SU-DHL-6 (cell line): ENCODE measurements around the gene FARS2.

Source experiments
- H2AFZ ChIP-seq: fragments of 200-600 bp; sonication (generic); 2 replicates; pipeline ENCODE4 v1.6.1; 2014; ENCODE audit warnings: low read depth, mild to moderate bottlenecking, moderate library complexity, mixed read lengths, antibody characterized with exemption, low read length; ENCODE audit not compliant: severe bottlenecking
- H3F3A ChIP-seq: fragments of 200-600 bp; shearing (Covaris generic); 2 replicates; pipeline ENCODE4 v1.6.0; 2016; ENCODE audit warnings: antibody characterized with exemption, mild to moderate bottlenecking; ENCODE audit not compliant: insufficient read depth
- H3K27ac ChIP-seq: fragments of 200-600 bp; sonication (generic); 2 replicates; pipeline ENCODE4 v1.5.1; 2016; ENCODE audit warnings: low read depth, mild to moderate bottlenecking, low read length, moderate library complexity, mixed read lengths
- H3K27me3 ChIP-seq: fragments of 200-600 bp; sonication (generic), shearing (Covaris generic); 2 replicates; pipeline ENCODE4 v1.6.0; 2014; ENCODE audit warnings: mild to moderate bottlenecking, low read length
- H3K36me3 ChIP-seq: fragments of 200-600 bp; sonication (generic); 2 replicates; pipeline ENCODE4 v1.6.1; 2014; ENCODE audit warnings: mild to moderate bottlenecking, low read length, mixed read lengths
- H3K4me2 ChIP-seq: fragments of 300-600, 200-600 bp; shearing (Covaris generic), sonication (generic); 2 replicates; pipeline ENCODE4 v1.6.0; 2014; ENCODE audit warnings: low read length, low read depth, mild to moderate bottlenecking; ENCODE audit not compliant: poor library complexity, severe bottlenecking
- H3K4me3 ChIP-seq: fragments of 200-600 bp; sonication (generic); 2 replicates; pipeline ENCODE4 v1.5.1; 2014; ENCODE audit warnings: antibody characterized with exemption, low read length, mild to moderate bottlenecking, mixed read lengths; ENCODE audit not compliant: insufficient read depth, poor library complexity, severe bottlenecking
- H3K79me2 ChIP-seq: fragments of 200-600 bp; sonication (generic); 2 replicates; pipeline ENCODE4 v1.6.1; 2014; ENCODE audit warnings: mild to moderate bottlenecking, low read length, moderate library complexity; ENCODE audit not compliant: insufficient read depth
- H3K9ac ChIP-seq: fragments of 200-600 bp; sonication (generic); 2 replicates; pipeline ENCODE4 v1.7.0; 2014; ENCODE audit warnings: mild to moderate bottlenecking, low read length
- H3K9me2 ChIP-seq: fragments of 200-600 bp; sonication (generic); replicated peaks from 2 replicates; pipeline ENCODE4 v1.6.1; 2014; ENCODE audit warnings: low read length; ENCODE audit not compliant: insufficient read depth
- H3K9me3 ChIP-seq: fragments of 200-600 bp; sonication (generic); 2 replicates; pipeline ENCODE4 v1.6.1; 2014; ENCODE audit warnings: low read length, mixed read lengths; ENCODE audit not compliant: insufficient read depth
- H4K20me1 ChIP-seq: fragments of 200-600 bp; sonication (generic); 2 replicates; pipeline ENCODE4 v1.6.1; 2014; ENCODE audit warnings: low read depth, mild to moderate bottlenecking, antibody characterized with exemption, low read length, moderate library complexity, mixed read lengths
- CTCF ChIP-seq: fragments of 200-600 bp; sonication (generic); IDR thresholded peaks from one replicate; pipeline ENCODE4 v1.5.1; 2017; ENCODE audit warnings: antibody characterized with exemption, mild to moderate bottlenecking, low read length, moderate library complexity; ENCODE audit not compliant: insufficient read depth, poor library complexity, severe bottlenecking
- EZH2phosphoT487 ChIP-seq: fragments of 200-600 bp; sonication (generic), shearing (Covaris generic); conservative IDR thresholded peaks from 2 replicates; pipeline ENCODE4 v1.6.1; 2018; ENCODE audit warnings: mild to moderate bottlenecking, antibody characterized with exemption, low read length, moderate library complexity, mixed read lengths

FARS2 gene

GRCh38 chr6:5455142-5455541 lies 193.8 kb downstream of the FARS2 start:
- no peak overlapping the region for H3K9ac ChIP-seq
- H3K4me3 ChIP-seq: no peak overlapping the region
- H4K20me1 ChIP-seq: no peaks in the 10 kb centered on the region
- no peaks in the 10 kb centered on the region for H3K27me3 ChIP-seq
- H3K27ac ChIP-seq: no peak overlapping the region
- no peaks in the 10 kb centered on the region for H3K9me2 ChIP-seq
- no peak overlapping the region for H2AFZ ChIP-seq
- H3K79me2 ChIP-seq: no peaks in the 10 kb centered on the region
- TF ChIP-seq EZH2phosphoT487: no peak
- no peak for TF ChIP-seq CTCF
- H3K36me3 ChIP-seq: no peaks in the 10 kb centered on the region
- H3K9me3 ChIP-seq: no peaks in the 10 kb centered on the region
- no peaks in the 10 kb centered on the region for H3F3A ChIP-seq
- H3K4me2 ChIP-seq: no peak overlapping the region

DNA sequence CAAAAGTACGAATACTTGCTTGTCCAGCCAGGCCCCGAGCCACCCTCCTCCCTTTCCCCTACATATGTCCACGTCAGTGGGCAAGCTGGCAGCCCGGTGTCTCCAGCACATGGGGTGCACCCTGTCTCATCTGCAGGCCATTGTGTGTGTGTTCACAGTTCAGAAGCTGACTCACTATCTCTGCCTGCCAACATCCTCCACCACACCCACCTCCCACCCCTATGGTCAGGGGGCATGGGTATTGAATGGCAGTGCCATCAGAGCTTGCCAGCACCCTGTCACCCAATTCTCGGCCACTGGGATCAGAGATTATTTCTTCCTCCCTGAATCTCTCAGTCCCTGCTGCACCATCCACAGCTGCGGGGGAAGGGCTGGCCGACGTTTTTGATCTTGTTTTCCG lies 195.7 kb downstream of the FARS2 start:
- Histone ChIP-seq H3K4me3 (no peak overlapping the region), H3K36me3 (peaks cover 6% of the 10 kb centered on the region; the same call in 1 of the 2 replicates), H2AFZ (no peak overlapping the region), H3K9me2 (no peaks in the 10 kb centered on the region), H3K79me2 (no peaks in the 10 kb centered on the region), H3K4me2 (no peak overlapping the region), H4K20me1 (no peaks in the 10 kb centered on the region), H3F3A (no peaks in the 10 kb centered on the region), H3K27ac (no peak overlapping the region), H3K9me3 (peaks cover 4% of the 10 kb centered on the region; the same call in 1 of the 2 replicates), H3K27me3 (no peaks in the 10 kb centered on the region), H3K9ac (no peak overlapping the region)
- TF ChIP-seq EZH2phosphoT487: no peak
- TF ChIP-seq CTCF: no peak

DNA sequence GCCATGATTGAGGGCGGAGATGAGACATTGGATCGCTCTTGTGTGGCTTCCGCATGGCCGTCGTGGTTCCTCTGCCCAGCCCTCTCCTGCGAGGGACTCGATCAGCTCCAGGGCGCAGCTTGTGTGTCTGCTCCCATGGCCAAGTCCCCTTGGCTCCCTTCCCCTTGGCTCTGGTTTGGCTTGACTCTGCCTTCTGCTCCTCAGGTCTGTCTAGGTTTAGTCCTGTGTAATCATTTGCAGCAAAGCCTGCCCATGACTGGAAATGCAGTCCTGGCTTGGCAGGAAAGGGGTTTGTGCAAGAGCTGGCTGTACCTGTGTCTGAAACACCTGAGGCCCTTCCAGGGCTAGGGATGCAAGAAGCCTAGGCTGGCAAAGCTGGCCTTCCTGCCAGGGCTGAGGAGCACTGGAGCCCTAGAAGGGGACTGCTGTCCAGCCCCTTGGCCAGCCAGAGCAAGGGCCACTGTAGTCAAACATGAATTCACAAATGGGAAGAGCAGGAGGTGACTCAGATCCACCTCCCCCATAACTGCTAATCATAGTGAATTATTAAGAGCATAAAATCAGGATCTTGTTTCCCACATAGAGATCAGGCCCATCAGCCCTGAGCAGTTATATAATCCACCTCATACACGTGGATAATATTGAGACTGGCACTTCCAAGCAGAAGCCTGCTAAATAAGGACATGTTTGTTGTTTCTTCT lies 196.8 kb downstream of the FARS2 start:
- Histone ChIP-seq H2AFZ (no peak overlapping the region), H3K79me2 (no peaks in the 10 kb centered on the region), H3K9me3 (peaks cover 4% of the 10 kb centered on the region; the same call in 1 of the 2 replicates), H3K4me3 (no peak overlapping the region), H3K36me3 (peaks cover 6% of the 10 kb centered on the region; the same call in 1 of the 2 replicates), H3K4me2 (no peak overlapping the region), H3F3A (no peaks in the 10 kb centered on the region), H3K9ac (no peak overlapping the region), H4K20me1 (no peaks in the 10 kb centered on the region), H3K27ac (no peak overlapping the region), H3K9me2 (no peaks in the 10 kb centered on the region), H3K27me3 (no peaks in the 10 kb centered on the region)
- TF ChIP-seq EZH2phosphoT487 (no peak), CTCF (no peak)
